EH (cell line): Measurements from ENCODE around the gene PIPOX.
A peak's percentile ranks its signal among the peaks of the same experiment; 100 is the strongest.

Source experiments
- DNase-seq: peaks from one replicate; pipeline ENCODE4 v3.0.0-alpha.2; 2015; ENCODE audit warnings: low read depth

Gene PIPOX

GRCh38 chr17:29099527-29099926, 56.6 kb downstream of the PIPOX start:
- DNase-seq: no peak

GRCh38 chr17:29100296-29100695, 57.4 kb downstream of the PIPOX start:
- DNase-seq: no peak

GRCh38 chr17:29102046-29102445, 59.1 kb downstream of the PIPOX start:
- DNase-seq: peak; percentile 26

- DNase-seq: peak; percentile 85
Observed at GRCh38 chr17:29102741-29103181, 59.8 kb downstream of the PIPOX start.

DNA sequence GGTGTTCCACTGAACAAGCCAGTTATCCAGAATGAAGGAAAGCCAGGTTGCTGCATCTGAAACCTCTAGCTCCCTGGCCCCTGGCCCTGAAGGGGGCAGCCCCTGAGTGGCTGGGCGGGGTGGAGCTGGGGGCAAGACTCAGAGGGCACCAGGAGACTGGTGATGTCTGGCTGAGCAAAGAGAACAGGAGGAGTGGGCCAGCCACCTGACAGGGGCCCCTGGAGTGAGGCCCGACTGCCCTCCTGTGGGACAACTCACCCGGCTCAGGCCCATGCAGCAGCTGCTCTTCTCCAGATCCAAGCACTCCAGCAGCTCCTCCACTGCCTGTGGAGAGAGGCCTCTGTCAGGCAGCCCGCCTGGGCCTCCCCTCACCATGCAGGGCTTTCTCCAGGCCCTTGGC, 60.4 kb downstream of the PIPOX start:
- DNase-seq: peak; percentile 7
